Activated CD4-positive, alpha-beta T cell treated with anti-CD3 and anti-CD28 coated beads, Interleukin-2, amount 50 U/mL, for 48 hours (primary cell): ENCODE results near the gene SLC8B1.

Experiments
- DNase-seq, 2 experiments: peaks; one replicate each; pipeline ENCODE4 v3.0.0-alpha.2; 2020

Gene SLC8B1

GRCh38 chr12:113267621-113268020, 67.3 kb downstream of the SLC8B1 start:
- DNase-seq = no peak

GRCh38 chr12:113266106-113266895, 68.6 kb downstream of the SLC8B1 start:
- DNase-seq = no peak

GRCh38 chr12:113263431-113263963, 71.4 kb downstream of the SLC8B1 start:
- no peak for DNase-seq

GRCh38 chr12:113262710-113263109, 72.2 kb downstream of the SLC8B1 start:
- no peak for DNase-seq

GRCh38 chr12:113261847-113262470, 73.0 kb downstream of the SLC8B1 start:
- DNase-seq = peak; percentile 36 to 53

GRCh38 chr12:113260636-113261300, 74.1 kb downstream of the SLC8B1 start:
- DNase-seq = no peak

GRCh38 chr12:113260127-113260526, 74.8 kb downstream of the SLC8B1 start:
- no peak for DNase-seq

GRCh38 chr12:113257564-113257963, 77.3 kb downstream of the SLC8B1 start:
- DNase-seq = no peak

- no peak for DNase-seq
Measured at GRCh38 chr12:113254298-113254697, 80.6 kb downstream of the SLC8B1 start.

- DNase-seq = no peak
Measured at GRCh38 chr12:113253532-113254285, 81.2 kb downstream of the SLC8B1 start.

- DNase-seq = no peak
Measured at GRCh38 chr12:113252494-113252893, 82.4 kb downstream of the SLC8B1 start.

GRCh38 chr12:113251404-113252070, 83.4 kb downstream of the SLC8B1 start:
- DNase-seq = no peak

GRCh38 chr12:113250045-113250444, 84.9 kb downstream of the SLC8B1 start:
- DNase-seq = no peak

- no peak for DNase-seq
Measured at GRCh38 chr12:113249546-113249945, 85.4 kb downstream of the SLC8B1 start.

- DNase-seq = no peak
Measured at GRCh38 chr12:113248842-113249435, 86.0 kb downstream of the SLC8B1 start.
